Chondrocyte (in vitro differentiated cells): Measurements from ENCODE around the gene ARHGEF37. TPM values are rescaled to one million over a fixed set of nuclear protein-coding genes. Genes with fewer than 3 reads are reported as not detected.
A peak's percentile ranks its signal among the peaks of the same experiment; 100 is the strongest.
"Not testable (repeated sequence)": the region's sequence is repeated elsewhere in the genome, so short reads cannot be mapped to it uniquely, and the experiment has no call there.

Source experiments
- DNase-seq: peaks from one replicate; pipeline ENCODE4 v3.0.0; 2021; ENCODE audit warnings: mixed read lengths, low spot score
- H3K27ac Mint-ChIP-seq: one replicate; pipeline ENCODE4 v1.8.0; 2021; ENCODE audit warnings: mild to moderate bottlenecking, moderate library complexity, mixed read lengths; ENCODE audit not compliant: unreplicated experiment
- H3K27me3 Mint-ChIP-seq: 2 replicates; pipeline ENCODE4 v1.8.0; 2021; ENCODE audit warnings: low read depth, mixed read lengths
- H3K36me3 Mint-ChIP-seq: 2 replicates; pipeline ENCODE4 v1.8.0; 2021; ENCODE audit warnings: low read depth, mixed read lengths
- H3K4me1 Mint-ChIP-seq: 2 replicates; pipeline ENCODE4 v1.8.0; 2021; ENCODE audit warnings: low read depth, mild to moderate bottlenecking, mixed read lengths
- H3K4me3 Mint-ChIP-seq: one replicate; pipeline ENCODE4 v1.8.0; 2021; ENCODE audit warnings: mild to moderate bottlenecking, moderate library complexity, mixed read lengths; ENCODE audit not compliant: unreplicated experiment
- H3K9me3 Mint-ChIP-seq: 2 replicates; pipeline ENCODE4 v1.8.0; 2021; ENCODE audit warnings: low read depth, mixed read lengths
- CTCF ChIP-seq: fragments of 200-600 bp; sonication (generic); IDR thresholded peaks from 2 replicates; pipeline ENCODE4 v1.5.0; 2021; ENCODE audit warnings: antibody characterized with exemption, mild to moderate bottlenecking, moderate library complexity
- total RNA-seq: library from RNA; stranded (reverse); gene quantifications from 3 replicates; pipeline ENCODE4 v1.2.1, GENCODE V29; 2021

Gene ARHGEF37
- total RNA-seq, 1 donor from 2014 or later = 6.0 TPM

- Mint-ChIP-seq H3K27ac (peak overlapping the region; percentile 63), H3K4me1 (peaks cover 34% of the 10 kb centered on the region)
- not testable (repeated sequence) for H3K27me3 Mint-ChIP-seq, H3K4me3 Mint-ChIP-seq, H3K9me3 Mint-ChIP-seq, DNase-seq, H3K36me3 Mint-ChIP-seq
- peak; percentile 87 for TF ChIP-seq CTCF
Measured at GRCh38 chr5:149564542-149565140, 16.7 kb upstream of the ARHGEF37 start.

- Mint-ChIP-seq H3K36me3 (no peaks in the 10 kb centered on the region), H3K27me3 (no peaks in the 10 kb centered on the region)
- TF ChIP-seq CTCF = no peak
Measured at GRCh38 chr5:149567226-149567625, 14.1 kb upstream of the ARHGEF37 start.

GRCh38 chr5:149572170-149572569 lies 9.1 kb upstream of the ARHGEF37 start:
- no peak for TF ChIP-seq CTCF
- no peak for DNase-seq
- no peaks in the 10 kb centered on the region for H3K4me1 Mint-ChIP-seq
- no peaks in the 10 kb centered on the region for H3K27me3 Mint-ChIP-seq
- no peaks in the 10 kb centered on the region for H3K9me3 Mint-ChIP-seq
- no peak overlapping the region for H3K4me3 Mint-ChIP-seq
- no peaks in the 10 kb centered on the region for H3K36me3 Mint-ChIP-seq
- H3K27ac Mint-ChIP-seq = no peak overlapping the region

More at GRCh38 chr5:149567226-149567625, 14.1 kb upstream of the ARHGEF37 start:
- no peak overlapping the region for H3K27ac Mint-ChIP-seq
- DNase-seq = no peak
- no peak overlapping the region for H3K4me3 Mint-ChIP-seq
- H3K9me3 Mint-ChIP-seq = no peaks in the 10 kb centered on the region
- peaks cover 22% of the 10 kb centered on the region for H3K4me1 Mint-ChIP-seq

- Mint-ChIP-seq H3K9me3 (no peaks in the 10 kb centered on the region), H3K27ac (no peak overlapping the region), H3K4me1 (no peaks in the 10 kb centered on the region), H3K4me3 (no peak overlapping the region), H3K27me3 (no peaks in the 10 kb centered on the region), H3K36me3 (no peaks in the 10 kb centered on the region)
- DNase-seq = no peak
- TF ChIP-seq CTCF = no peak
Measured at GRCh38 chr5:149572576-149573231, 8.6 kb upstream of the ARHGEF37 start.

- Mint-ChIP-seq H3K27me3 (no peaks in the 10 kb centered on the region), H3K9me3 (no peaks in the 10 kb centered on the region), H3K27ac (no peak overlapping the region), H3K36me3 (no peaks in the 10 kb centered on the region), H3K4me1 (peaks cover 17% of the 10 kb centered on the region), H3K4me3 (no peak overlapping the region)
- DNase-seq = no peak
- no peak for TF ChIP-seq CTCF
Measured at GRCh38 chr5:149575131-149575530, 6.2 kb upstream of the ARHGEF37 start.
